ENCODE results near the gene HOXB1. TPM values are rescaled to one million over a fixed set of nuclear protein-coding genes. Genes with fewer than 3 reads are reported as not detected.

The HOXB1 gene
- total and polyA plus RNA-seq, 2 experiments from 2014 or later = not detected

GRCh38 chr17:48570325-48571023 is 39.7 kb upstream of the HOXB1 start:
- H3K4me1 Mint-ChIP-seq = peaks cover 23% of the 10 kb centered on the region
- Histone ChIP-seq H2AFZ (no peak overlapping the region), H3K4me1 (ENCODE audit: insufficient read depth) (peaks cover 78% of the 10 kb centered on the region), H3K79me2 (replicated peaks; ENCODE audit: insufficient read depth) (no peaks in the 10 kb centered on the region), H3K4me2 (peak overlapping the region; percentile 33), H3K27ac (ENCODE audit: low read depth) (no peak overlapping the region), H3F3A (replicated peaks; ENCODE audit: low read depth) (peaks cover 76% of the 10 kb centered on the region), H4K20me1 (replicated peaks; ENCODE audit: insufficient read depth) (peaks cover 79% of the 10 kb centered on the region), H3K27me3 (ENCODE audit: insufficient read depth) (peaks cover 100% of the 10 kb centered on the region), H3K9me2 (ENCODE audit: insufficient read depth) (no peaks in the 10 kb centered on the region), H3K36me3 (ENCODE audit: insufficient read depth) (no peaks in the 10 kb centered on the region), H3K4me3 (no peak overlapping the region)
- no peak overlapping the region; the same call in 2 of the 3 replicates for H3K4me3 Mint-ChIP-seq
- H3K27ac Mint-ChIP-seq = no peak overlapping the region
- no peak for TF ChIP-seq CTCF (conservative IDR thresholded peaks at IDR 0.05; ENCODE audit: low read depth in 2 of 2)
- no peak for TF ChIP-seq STAT1 (IDR thresholded peaks at IDR 0.05; ENCODE audit: unreplicated experiment)
- peak; percentile 60 for TF ChIP-seq EZH2 (IDR thresholded peaks at IDR 0.05; ENCODE audit: low read depth, unreplicated experiment)
- no peak for TF ChIP-seq EZH2phosphoT487 (IDR thresholded peaks at IDR 0.05; ENCODE audit: unreplicated experiment)
- DNase-seq (ENCODE audit: low spot score) = no peak
- H3K27me3 Mint-ChIP-seq (ENCODE audit: insufficient read depth, low read depth, poor library complexity) = no peaks in the 10 kb centered on the region
- H3K36me3 Mint-ChIP-seq (ENCODE audit: low read depth) = no peaks in the 10 kb centered on the region
- H3K9me3 Mint-ChIP-seq = no peaks in the 10 kb centered on the region; the same call in 2 of the 3 replicates
- peak; percentile 32 for ATAC-seq

GRCh38 chr17:48569674-48570324 is 39.0 kb upstream of the HOXB1 start:
- peak; percentile 55 for TF ChIP-seq EZH2 (IDR thresholded peaks at IDR 0.05; ENCODE audit: low read depth, unreplicated experiment)
- TF ChIP-seq STAT1 (IDR thresholded peaks at IDR 0.05; ENCODE audit: unreplicated experiment) = no peak
- TF ChIP-seq ZNF331 (CRISPR knock-in tag; IDR thresholded peaks at IDR 0.05; ENCODE audit: low read depth) = no peak
- TF ChIP-seq POLR2AphosphoS5 (IDR thresholded peaks at IDR 0.05; ENCODE audit: low read depth) = no peak
- no peak for TF ChIP-seq NANOG (IDR thresholded peaks at IDR 0.05; ENCODE audit: borderline replicate concordance)
- no peak for TF ChIP-seq CTCF (conservative IDR thresholded peaks at IDR 0.05; ENCODE audit: low read depth in 2 of 2)
- TF ChIP-seq EZH2phosphoT487 (IDR thresholded peaks at IDR 0.05; ENCODE audit: unreplicated experiment) = no peak
- no peaks in the 10 kb centered on the region for H3K36me3 Mint-ChIP-seq (ENCODE audit: low read depth)
- Histone ChIP-seq H3K4me2 (peak overlapping the region; percentile 33), H3K27ac (ENCODE audit: low read depth) (no peak overlapping the region), H2AFZ (no peak overlapping the region), H3F3A (replicated peaks; ENCODE audit: low read depth) (peaks cover 76% of the 10 kb centered on the region), H3K36me3 (ENCODE audit: insufficient read depth) (no peaks in the 10 kb centered on the region), H3K27me3 (ENCODE audit: insufficient read depth) (peaks cover 100% of the 10 kb centered on the region), H3K4me3 (no peak overlapping the region), H3K4me1 (ENCODE audit: insufficient read depth) (peaks cover 78% of the 10 kb centered on the region), H4K20me1 (replicated peaks; ENCODE audit: insufficient read depth) (peaks cover 77% of the 10 kb centered on the region), H3K9me2 (ENCODE audit: insufficient read depth) (no peaks in the 10 kb centered on the region), H3K79me2 (replicated peaks; ENCODE audit: insufficient read depth) (no peaks in the 10 kb centered on the region)
- no peak overlapping the region for H3K4me3 Mint-ChIP-seq
- no peaks in the 10 kb centered on the region; the same call in 2 of the 3 replicates for H3K9me3 Mint-ChIP-seq
- peaks cover 24% of the 10 kb centered on the region for H3K4me1 Mint-ChIP-seq
- ATAC-seq = no peak; the same call in 2 of the 3 replicates
- H3K27ac Mint-ChIP-seq = no peak overlapping the region
- no peak for DNase-seq (ENCODE audit: low spot score)
- H3K27me3 Mint-ChIP-seq (ENCODE audit: insufficient read depth, low read depth, poor library complexity) = no peaks in the 10 kb centered on the region

All from GM23338 (cell line).